ENCODE data around the gene VIT. TPM values are rescaled to one million over a fixed set of nuclear protein-coding genes. Genes with fewer than 3 reads are reported as not detected.

VIT gene
- total RNA-seq, 1 experiment from 2014 or later, result not detected

GRCh38 chr2:36783246-36783645 is 86.7 kb downstream of the VIT start:
- ChIA-PET CTCF (no interaction called here), POLR2A (ENCODE audit: unreplicated experiment) (interaction anchor here (0.7 kb wide), 1 partner anchor 369 kb away, joined by 15 read pairs; no protein-coding TSS in a partner anchor)
- no TSS peak for BruUV-seq (replicated peaks)
- H3K79me2 ChIP-seq (ENCODE audit: low read depth), result no peaks in the 10 kb centered on the region
- no peaks in the 10 kb centered on the region for H3F3A ChIP-seq (ENCODE audit: insufficient read depth, low read depth)
- H3K27ac ChIP-seq, result no peak overlapping the region
- intact Hi-C loops (cut with micrococcal nuclease; ENCODE audit: unreplicated experiment), result loop anchor here (10.0 kb wide), 3 partner anchors 108 to 1112 kb away; no protein-coding TSS in a partner anchor
- H3K27me3 ChIP-seq (ENCODE audit: insufficient read depth, low read depth), result peaks cover 10% of the 10 kb centered on the region; the same call in 1 of the 2 replicates
- DNase-seq, result no peak
- no peak overlapping the region for H3K4me3 ChIP-seq
- H3K36me3 ChIP-seq (ENCODE audit: low read depth), result no peaks in the 10 kb centered on the region
- no peak overlapping the region for H3K4me2 ChIP-seq
- H3K9me2 ChIP-seq (ENCODE audit: insufficient read depth), result no peaks in the 10 kb centered on the region
- TF ChIP-seq EZH2 (IDR thresholded peaks at IDR 0.05; ENCODE audit: low read depth) (no peak), CTCF (conservative IDR thresholded peaks at IDR 0.05) (no peak)
- H3K9me3 ChIP-seq (ENCODE audit: insufficient read depth, low read depth), result no peaks in the 10 kb centered on the region
- no peaks in the 10 kb centered on the region for H3K4me1 ChIP-seq (replicated peaks; ENCODE audit: insufficient read depth)
- no peaks in the 10 kb centered on the region for H4K20me1 ChIP-seq (ENCODE audit: insufficient read depth)
- no peak overlapping the region for H2AFZ ChIP-seq

- BruUV-seq (replicated peaks), result no TSS peak
- no peak overlapping the region for H3K27ac ChIP-seq
- H3K79me2 ChIP-seq (ENCODE audit: low read depth), result no peaks in the 10 kb centered on the region
- H3F3A ChIP-seq (ENCODE audit: insufficient read depth, low read depth), result no peaks in the 10 kb centered on the region
- ChIA-PET POLR2A (ENCODE audit: unreplicated experiment) (interaction anchor here (0.6 kb wide), 1 partner anchor 192 kb away, joined by 4 read pairs; no protein-coding TSS in a partner anchor), CTCF (interaction anchor here (0.6 to 1.5 kb wide), 4 partner anchors 121 to 1141 kb away, joined by 3 read pairs; no protein-coding TSS in a partner anchor)
- no peaks in the 10 kb centered on the region for H3K9me2 ChIP-seq (ENCODE audit: insufficient read depth)
- H3K27me3 ChIP-seq (ENCODE audit: insufficient read depth, low read depth), result peaks cover 10% of the 10 kb centered on the region; the same call in 1 of the 2 replicates
- no peak overlapping the region for H3K4me2 ChIP-seq
- intact Hi-C loops (cut with micrococcal nuclease; ENCODE audit: unreplicated experiment), result loop anchor here (5.0 to 10.0 kb wide), 5 partner anchors 110 to 1110 kb away; no protein-coding TSS in a partner anchor
- no peaks in the 10 kb centered on the region for H4K20me1 ChIP-seq (ENCODE audit: insufficient read depth)
- no peak overlapping the region for H3K4me3 ChIP-seq
- H3K4me1 ChIP-seq (replicated peaks; ENCODE audit: insufficient read depth), result no peaks in the 10 kb centered on the region
- H2AFZ ChIP-seq, result no peak overlapping the region
- peak; percentile 66 to 80 for DNase-seq
- no peaks in the 10 kb centered on the region for H3K36me3 ChIP-seq (ENCODE audit: low read depth)
- no peaks in the 10 kb centered on the region for H3K9me3 ChIP-seq (ENCODE audit: insufficient read depth, low read depth)
- no peak for TF ChIP-seq EZH2 (IDR thresholded peaks at IDR 0.05; ENCODE audit: low read depth)
- TF ChIP-seq CTCF (conservative IDR thresholded peaks at IDR 0.05), result peak; percentile 99
These were observed 88.8 kb downstream of the VIT start for GRCh38 chr2:36785179-36785795.

- H3K4me2 ChIP-seq, result no peak overlapping the region
- H3K27me3 ChIP-seq (ENCODE audit: insufficient read depth, low read depth), result no peaks in the 10 kb centered on the region
- H3F3A ChIP-seq (ENCODE audit: insufficient read depth, low read depth), result no peaks in the 10 kb centered on the region
- H3K27ac ChIP-seq, result no peak overlapping the region
- CTCF ChIA-PET, result no interaction called here
- no peak overlapping the region for H2AFZ ChIP-seq
- POLR2A ChIA-PET (ENCODE audit: unreplicated experiment), result no interaction called here
- no peaks in the 10 kb centered on the region for H3K9me2 ChIP-seq (ENCODE audit: insufficient read depth)
- no TSS peak for BruUV-seq (replicated peaks)
- TF ChIP-seq CTCF (conservative IDR thresholded peaks at IDR 0.05), result no peak
- TF ChIP-seq EZH2 (IDR thresholded peaks at IDR 0.05; ENCODE audit: low read depth), result no peak
- H3K4me3 ChIP-seq, result no peak overlapping the region
- H4K20me1 ChIP-seq (ENCODE audit: insufficient read depth), result no peaks in the 10 kb centered on the region
- H3K4me1 ChIP-seq (replicated peaks; ENCODE audit: insufficient read depth), result no peaks in the 10 kb centered on the region
- no peaks in the 10 kb centered on the region for H3K9me3 ChIP-seq (ENCODE audit: insufficient read depth, low read depth)
- no peak for DNase-seq
- no peaks in the 10 kb centered on the region for H3K79me2 ChIP-seq (ENCODE audit: low read depth)
- H3K36me3 ChIP-seq (ENCODE audit: low read depth), result no peaks in the 10 kb centered on the region
- intact Hi-C loops (cut with micrococcal nuclease; ENCODE audit: unreplicated experiment), result loop anchor here (5.0 to 10.0 kb wide), 5 partner anchors 114 to 1106 kb away; no protein-coding TSS in a partner anchor
These were observed 92.8 kb downstream of the VIT start for GRCh38 chr2:36789181-36789804.
